Measurements from ENCODE around the gene APOA4. TPM values are rescaled to one million over a fixed set of nuclear protein-coding genes. Genes with fewer than 3 reads are reported as not detected.

APOA4 gene
- total RNA-seq, 1 donor from 2014 or later, result not detected

GRCh38 chr11:116832350-116833290 lies 9.5 kb upstream of the APOA4 start:
- no peaks in the 10 kb centered on the region for H3K27me3 Mint-ChIP-seq (ENCODE audit: low read depth)
- no peak overlapping the region for H3K4me3 Mint-ChIP-seq
- H3K9me3 Mint-ChIP-seq, result no peaks in the 10 kb centered on the region
- H3K27ac Mint-ChIP-seq, result no peak overlapping the region
- no peaks in the 10 kb centered on the region for H3K36me3 Mint-ChIP-seq
- no peak for DNase-seq (ENCODE audit: low spot score in 2 of 2, unreplicated experiment in 2 of 2)
- peaks cover 31% of the 10 kb centered on the region for H3K4me1 Mint-ChIP-seq
- no peak for TF ChIP-seq CTCF (IDR thresholded peaks at IDR 0.05; ENCODE audit: unreplicated experiment)

- H3K4me3 Mint-ChIP-seq, result no peak overlapping the region
Measured at GRCh38 chr11:116831790-116832349, 8.8 kb upstream of the APOA4 start.

GRCh38 chr11:116830184-116830912 lies 7.2 kb upstream of the APOA4 start:
- peaks cover 18% of the 10 kb centered on the region for H3K4me1 Mint-ChIP-seq
- DNase-seq (ENCODE audit: low spot score in 2 of 2, unreplicated experiment in 2 of 2), result no peak
- no peak overlapping the region for H3K4me3 Mint-ChIP-seq
- no peak overlapping the region for H3K27ac Mint-ChIP-seq
- H3K36me3 Mint-ChIP-seq, result no peaks in the 10 kb centered on the region
- no peaks in the 10 kb centered on the region for H3K9me3 Mint-ChIP-seq
- no peak for TF ChIP-seq CTCF (IDR thresholded peaks at IDR 0.05; ENCODE audit: unreplicated experiment)
- no peaks in the 10 kb centered on the region for H3K27me3 Mint-ChIP-seq (ENCODE audit: low read depth)

More at GRCh38 chr11:116831790-116832349, 8.8 kb upstream of the APOA4 start:
- no peaks in the 10 kb centered on the region for H3K27me3 Mint-ChIP-seq (ENCODE audit: low read depth)
- no peak overlapping the region for H3K27ac Mint-ChIP-seq
- no peaks in the 10 kb centered on the region for H3K9me3 Mint-ChIP-seq
- TF ChIP-seq CTCF (IDR thresholded peaks at IDR 0.05; ENCODE audit: unreplicated experiment), result no peak
- H3K4me1 Mint-ChIP-seq, result peaks cover 26% of the 10 kb centered on the region
- DNase-seq (ENCODE audit: low spot score in 2 of 2, unreplicated experiment in 2 of 2), result no peak
- H3K36me3 Mint-ChIP-seq, result no peaks in the 10 kb centered on the region

GRCh38 chr11:116829525-116830183 lies 6.5 kb upstream of the APOA4 start, which contains the start of gene APOC3:
Gene APOC3, plus strand, starts transcription at chr11:116829907. Its CDS starts 676 bp downstream, at chr11:116830583.
- Mint-ChIP-seq H3K27ac (no peak within 1 kb of the TSS), H3K36me3 (no peaks in the 10 kb centered on the region), H3K4me3 (no peak within 1 kb of the TSS), H3K9me3 (no peaks in the 10 kb centered on the region), H3K4me1 (peaks cover 14% of the 10 kb centered on the region), H3K27me3 (ENCODE audit: low read depth) (no peaks in the 10 kb centered on the region)
- no peak for TF ChIP-seq CTCF (IDR thresholded peaks at IDR 0.05; ENCODE audit: unreplicated experiment)
- DNase-seq (ENCODE audit: low spot score in 2 of 2, unreplicated experiment in 2 of 2), result no peak

Data from mesothelial cell of epicardium (in vitro differentiated cells).